HL-60 (cell line): Measurements from ENCODE around the gene SLC38A1.

Source experiments
- DNase-seq, 2 experiments: peaks; one replicate each; pipeline ENCODE4 v3.0.0-alpha.2; 2010 to 2020; ENCODE audit warnings: low read depth in 1 of 2, low spot score in 1 of 2
- H3K27ac ChIP-seq: fragments of 250-450 bp; sonication (Bioruptor Pico); replicated peaks from 2 replicates; pipeline ENCODE4 v1.5.1; 2020; ENCODE audit warnings: mild to moderate bottlenecking, moderate library complexity
- H3K27me3 ChIP-seq: fragments of 250-450 bp; sonication (Bioruptor Pico); 2 replicates; pipeline ENCODE4 v1.5.1; 2021; ENCODE audit warnings: mild to moderate bottlenecking, moderate library complexity; ENCODE audit not compliant: insufficient read depth, poor library complexity, severe bottlenecking
- H3K4me3 ChIP-seq: replicated peaks from 2 replicates; pipeline ENCODE4 v1.5.1; 2011; ENCODE audit warnings: mild to moderate bottlenecking, control low read depth, low read length; ENCODE audit not compliant: insufficient read depth
- CTCF ChIP-seq: IDR thresholded peaks from one replicate; pipeline ENCODE4 v1.5.1; 2011; ENCODE audit warnings: low read length, control low read depth, inconsistent platforms; ENCODE audit not compliant: insufficient read depth
- GABPA ChIP-seq: IDR thresholded peaks from 2 replicates; pipeline ENCODE4 v1.6.1; 2012; ENCODE audit warnings: low read depth
- POLR2AphosphoS5 ChIP-seq: IDR thresholded peaks from 2 replicates; pipeline ENCODE4 v1.6.1; 2012; ENCODE audit warnings: low read depth
- REST ChIP-seq: IDR thresholded peaks from 2 replicates; pipeline ENCODE4 v1.6.1; 2012; ENCODE audit warnings: low read depth; ENCODE audit not compliant: insufficient replicate concordance
- SPI1 ChIP-seq: IDR thresholded peaks from 2 replicates; pipeline ENCODE4 v1.6.1; 2012; ENCODE audit warnings: low read depth, mild to moderate bottlenecking, borderline replicate concordance

Gene SLC38A1

GRCh38 chr12:46269429-46270241 lies 792 bp upstream of the SLC38A1 start:
- no peak for DNase-seq
- TF ChIP-seq REST (no peak), GABPA (no peak), CTCF (no peak), SPI1 (no peak), POLR2AphosphoS5 (no peak)
- H3K4me3 ChIP-seq, result peak overlapping the region; percentile 85
- H3K27me3 ChIP-seq, result no peaks in the 10 kb centered on the region
- peak overlapping the region; percentile 85 for H3K27ac ChIP-seq

GRCh38 chr12:46267825-46268582 lies 839 bp downstream of the SLC38A1 start:
- Histone ChIP-seq H3K27ac (peak overlapping the region; percentile 85), H3K4me3 (peak overlapping the region; percentile 85), H3K27me3 (no peaks in the 10 kb centered on the region)
- no peak for TF ChIP-seq POLR2AphosphoS5
- no peak for TF ChIP-seq REST
- TF ChIP-seq SPI1, result no peak
- no peak for TF ChIP-seq CTCF
- TF ChIP-seq GABPA, result no peak
- no peak for DNase-seq

GRCh38 chr12:46267575-46267824 lies 1.3 kb downstream of the SLC38A1 start:
- no peaks in the 10 kb centered on the region for H3K27me3 ChIP-seq
- H3K27ac ChIP-seq, result peak overlapping the region; percentile 85
- peak overlapping the region; percentile 85 for H3K4me3 ChIP-seq
- TF ChIP-seq SPI1 (no peak), CTCF (no peak), POLR2AphosphoS5 (no peak), GABPA (no peak), REST (no peak)
- DNase-seq, result peak in 1 of 2 experiments; percentile 27
